CD4-positive, alpha-beta T cell treated with Interleukin-15 for 1 hour (primary cell): ENCODE measurements around the gene IGSF1.
"Not testable (repeated sequence)": the region's sequence is repeated elsewhere in the genome, so short reads cannot be mapped to it uniquely, and the experiment has no call there.

Experiments used
- DNase-seq: peaks from one replicate; pipeline ENCODE4 v3.0.0-alpha.2; 2020

IGSF1 gene

DNA sequence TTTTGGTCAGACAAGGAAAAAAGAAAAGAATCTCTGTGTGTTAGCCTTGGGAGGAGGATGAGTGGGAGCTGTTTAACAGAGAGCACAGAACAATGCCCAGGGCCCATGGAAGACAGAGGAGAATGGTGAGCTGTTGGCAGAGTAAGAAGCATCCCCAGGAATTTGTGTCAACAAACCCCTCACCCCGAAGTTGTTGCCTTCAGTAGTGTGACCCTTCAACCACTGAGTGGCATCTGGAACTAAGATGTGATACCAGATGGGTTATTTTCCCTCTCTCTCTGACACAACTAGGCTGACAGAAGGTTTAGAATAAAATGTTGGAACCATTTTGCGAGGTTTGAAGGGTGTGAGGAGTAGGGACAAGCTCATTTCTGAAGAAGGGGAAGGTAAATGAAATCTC, 25.1 kb downstream of the IGSF1 start:
- no peak for DNase-seq

DNA sequence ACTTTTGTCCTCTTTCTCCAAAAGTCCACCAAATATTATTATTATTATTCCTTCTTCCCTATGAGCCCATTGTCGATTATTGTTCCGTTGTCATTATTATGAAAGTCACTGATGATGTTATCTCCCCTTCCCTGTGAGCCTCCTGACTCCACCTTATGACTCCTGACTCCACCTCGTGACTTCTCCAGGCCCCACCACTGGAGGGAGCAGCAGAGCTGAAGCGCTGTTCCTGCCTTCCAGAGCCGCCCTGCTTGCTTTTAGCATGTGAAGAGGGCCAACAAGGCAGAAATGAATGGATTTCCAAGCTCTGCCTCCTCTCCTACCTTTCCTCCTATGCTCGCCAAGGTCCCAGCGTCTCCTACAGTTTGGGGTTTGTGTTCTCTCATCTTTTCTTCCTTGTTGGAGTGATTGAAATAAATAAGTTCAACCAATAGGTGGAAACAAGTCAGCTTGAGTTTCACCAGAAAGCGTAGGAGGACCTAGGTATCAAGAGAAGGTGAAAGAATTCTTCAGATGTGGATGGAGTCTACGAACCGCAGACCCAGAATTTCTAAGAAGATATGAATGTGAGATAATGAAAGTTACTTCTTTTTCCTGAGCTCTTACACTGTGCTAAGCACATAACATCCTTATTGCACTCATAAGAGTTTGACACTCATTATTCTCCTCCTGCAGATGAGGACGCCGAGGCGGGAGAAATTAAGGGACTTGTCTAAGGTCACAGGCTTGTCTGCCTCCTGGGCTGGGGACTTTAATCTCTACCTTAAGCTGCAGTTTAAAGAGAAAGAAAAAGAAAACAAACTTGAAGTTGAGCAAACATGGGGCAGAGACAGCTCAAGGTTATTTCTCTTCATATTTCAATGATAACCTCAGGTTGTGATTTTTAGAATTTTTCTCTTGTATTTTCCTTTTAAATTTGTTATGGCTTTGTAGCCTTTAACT, 26.1 kb downstream of the IGSF1 start:
- no peak for DNase-seq

DNA sequence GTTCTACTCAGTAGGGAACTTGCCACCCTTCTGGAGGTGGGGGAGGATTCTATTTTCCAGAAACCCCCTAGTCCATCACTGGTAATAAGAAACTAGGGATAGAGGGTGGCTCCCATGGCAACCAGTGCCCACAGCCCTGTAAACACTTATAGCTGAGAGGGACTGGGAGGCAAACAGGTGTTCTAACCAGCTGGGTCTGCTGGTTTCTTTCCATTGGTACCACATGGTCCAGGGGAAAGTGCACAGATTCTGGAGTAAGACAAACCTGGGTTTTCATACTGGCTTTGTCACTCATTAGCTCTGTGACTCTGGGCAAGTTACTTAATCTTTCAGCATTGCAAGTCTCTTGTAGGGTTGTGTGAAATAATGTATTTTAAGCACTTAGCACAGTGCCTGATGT, 26.9 kb downstream of the IGSF1 start:
- DNase-seq = no peak

DNA sequence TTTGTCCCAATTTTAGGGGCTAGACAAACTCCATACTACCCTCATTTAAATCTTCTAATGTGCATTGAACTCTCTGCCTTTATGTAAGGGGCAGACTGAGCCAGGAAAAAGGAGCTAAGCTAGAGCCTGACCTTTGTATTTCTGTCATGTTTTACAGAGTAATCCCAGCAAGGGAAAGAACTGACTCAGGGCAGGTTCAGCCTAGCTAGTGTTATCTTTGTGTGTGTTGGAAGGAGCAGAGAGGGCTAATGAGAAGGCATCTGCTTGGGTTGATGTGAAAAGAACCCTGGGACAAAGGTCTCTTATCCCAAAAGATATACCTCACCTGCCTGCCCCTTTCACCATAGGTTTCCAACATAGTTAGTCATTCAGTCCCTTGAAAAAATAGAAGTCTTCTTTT, 31.7 kb downstream of the IGSF1 start:
- no peak for DNase-seq

DNA sequence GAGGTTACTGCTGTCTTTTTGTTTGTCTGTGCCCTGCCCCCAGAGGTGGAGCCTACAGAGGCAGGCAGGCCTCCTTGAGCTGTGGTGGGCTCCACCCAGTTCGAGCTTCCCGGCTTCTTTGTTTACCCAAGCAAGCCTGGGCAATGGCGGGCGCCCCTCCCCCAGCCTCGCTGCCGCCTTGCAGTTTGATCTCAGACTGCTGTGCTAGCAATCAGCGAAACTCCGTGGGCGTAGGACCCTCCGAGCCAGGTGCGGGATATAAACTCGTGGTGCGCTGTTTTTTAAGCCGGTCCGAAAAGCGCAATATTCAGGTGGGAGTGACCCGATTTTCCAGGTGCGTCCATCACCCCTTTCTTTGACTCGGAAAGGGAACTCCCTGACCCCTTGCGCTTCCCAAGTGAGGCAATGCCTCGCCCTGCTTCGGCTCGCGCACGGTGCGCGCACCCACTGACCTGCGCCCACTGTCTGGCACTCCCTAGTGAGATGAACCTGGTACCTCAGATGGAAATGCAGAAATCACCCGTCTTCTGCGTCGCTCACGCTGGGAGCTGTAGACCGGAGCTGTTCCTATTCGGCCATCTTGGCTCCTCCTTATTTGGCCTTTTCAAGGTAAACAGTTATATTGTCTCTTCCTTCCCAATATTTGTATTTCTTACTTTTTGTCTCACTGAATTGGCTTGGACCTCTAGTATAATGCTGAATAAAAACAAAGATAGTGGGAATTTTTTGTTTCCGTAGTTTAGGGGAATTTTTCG, 37.9 kb downstream of the IGSF1 start:
- not testable (repeated sequence) for DNase-seq

DNA sequence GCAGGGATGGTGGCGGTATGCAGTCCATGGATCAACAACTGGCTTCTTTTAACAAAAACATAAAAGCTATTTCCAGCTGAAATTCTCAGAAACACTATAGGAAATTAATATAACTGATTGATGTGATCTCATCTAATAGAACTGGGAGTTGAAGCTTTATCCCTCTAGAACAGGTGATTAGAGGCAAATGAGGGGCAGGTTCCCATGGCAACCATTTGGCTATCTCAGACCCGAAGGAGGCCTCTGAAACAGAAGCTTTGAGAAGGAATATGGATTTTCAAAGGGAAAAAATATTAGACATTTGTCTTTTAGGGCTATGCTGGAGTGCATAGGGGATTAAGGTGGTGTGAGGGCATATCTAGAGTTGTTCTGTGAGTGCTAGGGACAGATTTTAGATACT, 50.0 kb downstream of the IGSF1 start:
- DNase-seq = no peak

DNA sequence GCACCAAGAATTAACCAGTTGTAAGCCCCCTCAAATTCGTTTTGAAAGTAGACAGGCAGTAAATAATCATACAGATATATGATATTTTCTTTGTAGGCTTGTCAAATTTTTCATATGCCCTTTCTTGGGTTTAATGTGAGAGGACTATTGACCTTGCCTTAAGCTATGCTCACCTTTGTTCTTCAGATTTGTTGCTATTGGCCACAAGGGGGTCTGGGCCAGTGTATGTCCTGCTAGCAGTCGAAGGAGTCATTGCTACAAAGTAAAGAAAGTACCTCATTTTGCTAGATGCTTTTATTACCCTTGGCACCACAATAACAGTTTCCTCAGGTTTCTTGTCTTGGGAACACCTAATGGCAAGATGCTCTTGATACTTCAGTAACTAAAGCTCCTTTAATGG, 51.7 kb downstream of the IGSF1 start:
- no peak for DNase-seq

DNA sequence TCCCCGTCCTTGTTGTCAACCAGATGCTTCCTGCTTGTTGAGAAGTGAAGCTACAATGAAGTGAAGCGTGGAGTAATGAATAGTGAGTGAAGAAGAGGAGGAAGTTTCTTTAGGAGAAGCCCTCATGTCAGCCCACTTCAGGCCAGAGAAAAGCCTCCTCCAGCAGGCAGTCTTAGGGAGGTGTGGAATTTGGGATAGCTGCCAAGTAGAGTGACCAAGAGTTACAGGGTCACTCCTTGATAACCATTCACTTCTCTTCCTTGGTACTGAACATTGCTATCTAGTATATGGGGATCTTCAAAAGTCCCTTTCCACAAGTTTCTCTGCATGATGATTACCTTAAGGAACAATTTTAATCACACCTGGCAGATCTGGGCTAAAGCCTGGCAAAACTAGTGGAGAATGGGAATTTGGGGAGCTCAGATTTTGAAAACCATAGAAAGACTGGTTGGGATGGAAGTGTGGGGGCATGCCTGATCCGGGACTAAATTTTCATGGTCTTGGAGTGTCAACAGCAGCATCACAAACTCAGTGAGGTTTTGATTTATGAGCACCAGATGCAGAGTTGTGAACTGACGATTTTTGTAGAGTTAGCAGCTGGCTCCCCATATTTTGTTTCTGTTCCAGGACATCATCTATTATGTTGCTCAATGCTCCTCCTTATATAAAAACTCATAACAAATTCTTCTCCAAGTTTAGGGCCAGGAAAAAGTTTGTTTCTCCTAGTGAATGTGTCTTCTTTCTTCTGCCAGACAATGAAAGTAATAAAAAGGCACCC, 53.1 kb downstream of the IGSF1 start:
- DNase-seq = no peak

DNA sequence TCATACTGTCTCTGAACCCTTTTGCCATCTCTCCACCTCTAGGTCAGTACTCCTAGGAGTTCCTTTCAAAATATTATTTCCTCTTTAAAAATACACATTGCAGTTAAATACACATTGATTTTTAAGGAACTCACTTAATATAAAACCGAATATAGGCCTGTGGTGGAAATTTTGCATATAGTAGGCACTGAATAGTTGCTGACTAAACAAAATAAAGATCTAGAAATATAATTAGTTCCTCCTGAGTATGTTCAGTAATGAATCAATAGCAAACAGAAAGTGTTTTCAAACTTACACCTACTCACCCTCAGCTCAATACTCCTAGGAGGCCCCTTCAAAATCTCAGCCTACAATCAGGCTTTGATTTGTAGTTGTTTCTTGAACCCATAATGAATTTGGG, 61.5 kb downstream of the IGSF1 start:
- DNase-seq = no peak

DNA sequence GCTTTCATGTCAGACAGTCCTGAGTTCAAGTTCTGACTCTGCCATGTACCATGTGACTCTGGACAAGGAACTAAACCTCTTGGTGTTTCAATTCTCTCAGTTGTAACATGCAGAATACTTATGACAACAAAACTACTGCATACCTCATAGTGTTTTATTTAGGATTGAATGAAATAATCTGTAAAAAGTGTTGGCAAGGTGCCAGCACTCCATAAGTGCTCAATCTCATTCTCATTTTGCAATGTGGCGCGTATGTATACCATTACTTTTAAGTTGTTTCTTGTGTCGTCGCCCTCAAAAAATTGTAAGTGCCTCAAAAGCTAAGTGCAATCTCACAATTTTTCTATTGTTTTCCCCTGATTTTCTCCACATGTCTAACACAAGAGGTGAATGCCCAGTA, 62.5 kb downstream of the IGSF1 start:
- no peak for DNase-seq

DNA sequence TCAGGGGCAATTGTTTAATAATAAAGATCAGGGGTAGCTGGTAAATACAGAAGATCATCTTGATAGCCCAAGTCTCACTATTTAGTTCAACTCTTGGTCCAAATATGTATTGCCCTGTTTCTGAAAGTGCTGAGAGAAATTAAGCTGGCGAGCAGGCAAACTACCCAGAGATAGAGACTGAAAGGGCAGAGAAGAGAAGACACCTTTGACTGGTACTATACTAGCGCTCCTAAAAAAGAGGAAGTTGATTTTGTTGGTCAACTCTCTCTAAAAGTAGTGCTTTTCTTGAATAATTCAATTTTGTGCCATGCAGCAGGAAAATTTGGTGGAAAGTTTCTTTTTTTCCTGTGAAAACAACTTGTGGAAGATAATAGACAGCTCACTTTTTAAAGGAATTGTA, 64.0 kb downstream of the IGSF1 start:
- DNase-seq = no peak
